ENCODE measurements around the gene ZC3H7A. TPM values are rescaled to one million over a fixed set of nuclear protein-coding genes. Genes with fewer than 3 reads are reported as not detected.

ZC3H7A gene
- total RNA-seq, 1 donor from 2014 or later, result 37.1 TPM

DNA sequence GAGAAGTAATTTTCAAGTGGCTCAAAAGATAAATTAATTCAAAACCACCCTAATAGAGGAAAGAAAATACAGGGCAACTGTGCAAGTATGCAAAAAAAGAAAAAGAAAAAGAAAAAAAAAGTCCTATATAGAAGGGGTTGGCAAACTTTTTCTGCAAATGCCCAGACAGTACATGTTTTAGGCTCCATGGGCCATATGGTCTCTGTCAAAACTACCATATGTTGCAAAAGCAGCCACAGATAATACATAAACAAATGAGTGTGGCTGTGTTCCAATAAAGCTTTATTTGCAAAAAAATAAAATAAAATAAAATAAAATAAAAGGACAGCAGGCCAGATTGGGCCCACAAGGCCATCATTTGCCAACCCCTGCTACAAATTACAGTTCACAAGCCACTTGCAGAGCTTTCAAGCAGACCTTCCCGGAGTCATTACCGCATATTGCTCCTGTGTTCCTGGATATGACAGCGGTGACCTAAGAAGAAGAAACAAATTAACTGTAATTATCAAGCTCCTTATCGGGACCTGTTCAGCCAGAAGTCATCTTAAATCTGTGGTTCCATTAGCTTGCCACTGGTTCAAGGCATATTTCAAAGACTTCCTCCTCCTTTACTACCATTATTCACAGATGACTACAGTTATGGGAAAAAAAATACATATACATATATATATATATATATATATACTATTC is 15.9 kb downstream of the ZC3H7A start:
- DNase-seq (ENCODE audit: low spot score in 2 of 2) (no peak), FAIRE-seq (no peak)

DNA sequence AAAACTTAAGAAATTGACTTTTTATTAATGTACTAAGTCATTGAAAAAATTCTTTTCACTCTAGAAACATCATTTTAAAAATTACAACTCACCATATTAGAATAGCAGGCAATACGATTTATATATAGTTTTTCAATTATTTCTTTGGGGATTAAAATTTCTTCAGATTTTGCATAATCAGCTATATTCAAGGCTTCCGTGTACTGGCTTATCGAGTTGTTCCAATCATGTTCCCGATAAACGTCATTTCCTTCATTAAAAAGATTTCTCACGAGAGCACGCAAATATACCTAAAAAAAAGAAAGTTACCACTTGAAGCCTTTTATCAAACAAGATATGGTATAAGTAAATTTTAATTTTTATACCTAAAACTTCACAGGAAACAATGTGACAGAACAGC is 18.0 kb downstream of the ZC3H7A start:
- no peak for DNase-seq (ENCODE audit: low spot score in 2 of 2)
- no peak for FAIRE-seq

- DNase-seq (ENCODE audit: low spot score in 2 of 2) (no peak), FAIRE-seq (no peak)
These were observed 22.9 kb downstream of the ZC3H7A start for GRCh38 chr16:11774065-11774626.

- no peak for FAIRE-seq
These were observed 28.2 kb downstream of the ZC3H7A start for GRCh38 chr16:11768849-11769248.

GRCh38 chr16:11762431-11762830 is 34.6 kb downstream of the ZC3H7A start:
- no peak for FAIRE-seq

More at GRCh38 chr16:11768849-11769248, 28.2 kb downstream of the ZC3H7A start:
- no peak for DNase-seq (ENCODE audit: low spot score in 2 of 2)

GRCh38 chr16:11759997-11760396 is 37.1 kb downstream of the ZC3H7A start:
- FAIRE-seq, result no peak
- no peak for DNase-seq (ENCODE audit: low spot score in 2 of 2)

More at GRCh38 chr16:11762431-11762830, 34.6 kb downstream of the ZC3H7A start:
- no peak for DNase-seq (ENCODE audit: low spot score in 2 of 2)

DNA sequence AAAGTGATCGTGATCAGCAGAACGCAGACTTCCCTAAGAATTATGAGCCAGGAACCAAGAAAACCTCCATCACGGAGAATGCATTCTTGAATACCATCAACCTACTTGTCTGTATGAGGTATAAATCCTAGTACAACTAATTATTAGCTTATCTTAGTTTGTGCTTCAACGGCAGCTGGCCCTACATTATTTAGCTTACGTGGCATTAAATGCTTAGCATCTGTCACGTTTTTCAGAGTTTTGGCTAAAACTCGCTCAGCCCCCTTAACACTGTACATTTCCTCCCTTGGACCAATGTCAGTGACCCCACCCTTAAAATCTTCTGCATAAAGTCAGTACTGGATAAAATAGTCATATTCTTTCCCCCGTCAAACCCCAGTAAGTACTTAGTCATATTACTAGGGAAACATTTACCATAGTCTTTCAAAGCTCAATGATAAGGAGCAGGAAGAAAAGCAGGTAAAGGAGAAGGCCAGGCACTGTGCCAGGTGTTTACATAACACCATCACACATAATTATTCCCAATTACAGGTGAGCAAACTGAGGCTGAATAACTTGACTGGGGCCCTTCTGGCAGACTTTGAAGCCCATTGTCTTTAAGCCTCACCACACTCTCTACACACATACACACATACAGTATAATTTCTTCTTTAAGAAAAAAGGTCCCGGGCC is 37.8 kb downstream of the ZC3H7A start:
- DNase-seq (ENCODE audit: low spot score in 2 of 2) (no peak), FAIRE-seq (no peak)

DNA sequence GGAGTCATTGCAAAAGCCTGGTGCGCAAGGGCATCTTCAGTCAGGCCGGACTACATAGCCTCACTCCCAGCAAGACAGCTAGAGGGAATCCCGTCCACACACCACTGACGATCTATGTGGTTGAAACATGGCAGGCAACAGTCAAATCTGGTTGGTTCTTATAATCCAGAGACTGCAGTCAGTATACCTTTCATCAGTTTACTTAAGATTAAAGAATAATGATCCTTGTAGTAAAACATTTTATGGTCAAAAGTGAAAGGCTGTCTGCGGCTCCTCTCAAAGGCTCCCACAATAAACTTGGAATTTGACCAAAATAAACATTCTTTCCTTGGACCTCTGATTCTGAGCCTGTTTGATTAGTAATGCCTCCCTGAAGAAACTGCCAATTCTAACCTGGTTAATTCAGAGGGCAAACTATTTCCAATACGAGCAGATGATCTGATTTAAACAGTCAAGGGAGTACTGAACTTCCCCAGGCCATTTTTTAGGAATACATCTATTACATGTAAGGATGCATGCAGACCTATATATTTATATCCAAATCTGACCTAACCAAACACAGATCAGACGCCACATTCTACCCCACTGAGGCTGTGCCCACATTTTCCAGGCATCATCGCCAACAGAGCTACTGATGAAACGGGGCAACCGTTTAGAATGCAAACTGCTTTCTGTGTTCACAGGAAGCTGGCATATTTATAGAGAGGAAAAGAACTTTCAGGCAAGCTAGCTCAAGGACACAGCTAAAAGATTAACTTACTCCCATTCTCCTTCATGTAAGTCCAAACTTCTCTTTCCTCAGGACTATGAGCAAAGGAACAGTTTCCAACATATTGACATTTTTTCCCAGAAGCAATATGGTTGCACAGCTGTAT is 39.1 kb downstream of the ZC3H7A start:
- DNase-seq (ENCODE audit: low spot score in 2 of 2), result no peak
- no peak for FAIRE-seq

- DNase-seq (ENCODE audit: low spot score in 2 of 2) (no peak), FAIRE-seq (no peak)
These were observed 40.8 kb downstream of the ZC3H7A start for GRCh38 chr16:11756248-11756647.

GRCh38 chr16:11755022-11755760 is 41.9 kb downstream of the ZC3H7A start:
- DNase-seq (ENCODE audit: low spot score in 2 of 2) (no peak), FAIRE-seq (no peak)

- FAIRE-seq (no peak), DNase-seq (ENCODE audit: low spot score in 2 of 2) (no peak)
These were observed 44.2 kb downstream of the ZC3H7A start for GRCh38 chr16:11752856-11753255.

DNA sequence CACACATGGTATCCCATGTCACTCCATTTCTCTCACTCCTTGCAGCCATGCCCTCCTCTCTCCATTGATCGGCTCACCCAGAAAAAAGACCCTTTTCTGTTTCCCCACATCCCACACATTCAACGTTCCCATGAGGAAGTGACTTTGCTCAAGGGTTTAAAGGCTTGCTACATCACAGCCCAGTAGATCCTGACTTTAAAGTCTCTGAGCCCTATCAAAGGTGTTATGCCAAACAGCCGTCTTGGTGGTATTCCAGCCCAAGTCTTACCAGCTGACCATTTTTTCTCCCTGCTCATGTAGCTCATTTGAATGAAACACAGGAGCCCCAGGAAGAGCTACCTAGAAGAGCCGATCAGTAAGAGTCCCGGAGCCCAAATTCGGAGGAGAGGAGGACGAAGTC is 47.0 kb downstream of the ZC3H7A start:
- no peak for FAIRE-seq

DNA sequence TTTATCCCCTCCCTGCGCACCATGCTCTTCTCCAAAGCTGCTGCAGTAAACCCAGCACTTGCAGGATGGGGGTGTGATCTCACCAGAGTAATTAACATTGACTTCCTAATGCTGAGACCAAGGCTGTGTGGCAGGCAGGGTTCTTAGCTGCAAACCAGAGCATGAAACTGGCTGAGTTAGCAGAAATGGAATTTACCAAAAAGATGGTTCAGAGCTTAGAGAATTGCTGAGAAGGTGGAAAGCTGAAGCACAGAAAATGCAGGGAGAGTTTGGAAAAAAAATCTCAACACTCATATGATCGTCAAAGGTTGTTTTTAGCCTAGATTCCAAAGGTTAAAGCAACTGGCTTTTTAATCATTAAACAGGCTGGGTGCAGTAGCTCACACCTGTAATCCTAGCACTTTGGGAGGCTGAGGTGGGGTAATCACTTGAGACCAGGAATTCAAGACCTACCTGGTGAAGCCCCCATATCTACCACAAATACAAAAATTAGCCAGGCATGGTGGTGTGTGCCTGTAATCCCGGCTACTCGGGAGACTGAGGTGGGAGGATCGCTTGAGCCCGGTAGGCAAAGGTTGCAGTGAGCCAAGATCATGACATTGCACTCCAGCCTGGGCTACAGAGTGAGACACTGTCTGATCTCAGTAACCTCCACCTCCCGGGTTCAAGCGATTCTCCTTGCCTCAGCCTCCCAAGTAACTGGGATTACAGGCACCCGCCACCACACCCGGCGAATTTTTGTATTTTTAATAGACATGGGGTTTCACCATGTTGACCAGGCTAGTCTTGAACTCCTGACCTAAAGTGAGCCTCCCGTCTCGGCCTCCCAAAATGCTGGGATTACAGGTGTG is 48.4 kb downstream of the ZC3H7A start:
- DNase-seq (ENCODE audit: low spot score in 2 of 2) (no peak), FAIRE-seq (no peak)

More for the DNA sequence above, 47.0 kb downstream of the ZC3H7A start:
- no peak for DNase-seq (ENCODE audit: low spot score in 2 of 2)

DNA sequence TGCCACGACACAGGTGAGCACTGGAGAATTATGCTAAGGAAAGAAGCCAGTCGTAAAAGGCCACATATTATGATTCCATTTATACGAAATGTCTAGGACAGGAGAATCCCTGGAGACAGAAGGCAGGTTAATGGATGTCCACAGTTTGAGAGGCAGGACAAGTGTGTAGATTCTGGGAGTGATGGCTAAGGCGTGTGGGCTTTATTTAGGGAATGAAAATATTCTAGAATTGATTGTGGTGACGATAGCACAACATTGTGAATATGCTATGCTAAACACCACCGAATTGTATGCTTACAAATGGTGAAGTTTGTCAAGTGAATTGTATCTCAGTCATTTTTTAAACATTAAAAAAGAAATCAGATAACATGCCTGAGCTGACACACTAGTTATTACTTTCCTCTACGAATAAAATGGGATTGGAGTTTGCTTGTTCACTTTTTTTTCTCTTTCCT is 49.1 kb downstream of the ZC3H7A start:
- DNase-seq (ENCODE audit: low spot score in 2 of 2) (no peak), FAIRE-seq (no peak)

DNA sequence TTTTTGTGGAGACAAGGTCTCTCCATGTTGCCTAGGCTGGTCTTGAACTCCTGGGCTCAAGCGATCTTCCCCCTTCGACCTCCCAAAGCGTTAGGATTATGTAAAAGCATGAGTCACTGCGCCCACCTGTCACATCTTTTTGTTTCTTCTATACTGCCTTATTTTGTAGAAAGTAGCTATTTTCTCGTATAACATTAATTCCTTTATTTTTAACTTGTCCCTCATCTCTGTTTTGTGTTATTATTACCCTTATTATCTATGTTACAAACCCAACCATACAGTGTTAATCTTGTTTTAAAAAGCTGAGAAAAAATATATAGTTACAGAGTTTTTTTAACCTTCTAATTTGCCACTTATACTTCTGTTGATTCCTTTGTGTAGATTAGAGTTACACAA is 53.0 kb downstream of the ZC3H7A start:
- no peak for DNase-seq (ENCODE audit: low spot score in 2 of 2)
- no peak for FAIRE-seq

DNA sequence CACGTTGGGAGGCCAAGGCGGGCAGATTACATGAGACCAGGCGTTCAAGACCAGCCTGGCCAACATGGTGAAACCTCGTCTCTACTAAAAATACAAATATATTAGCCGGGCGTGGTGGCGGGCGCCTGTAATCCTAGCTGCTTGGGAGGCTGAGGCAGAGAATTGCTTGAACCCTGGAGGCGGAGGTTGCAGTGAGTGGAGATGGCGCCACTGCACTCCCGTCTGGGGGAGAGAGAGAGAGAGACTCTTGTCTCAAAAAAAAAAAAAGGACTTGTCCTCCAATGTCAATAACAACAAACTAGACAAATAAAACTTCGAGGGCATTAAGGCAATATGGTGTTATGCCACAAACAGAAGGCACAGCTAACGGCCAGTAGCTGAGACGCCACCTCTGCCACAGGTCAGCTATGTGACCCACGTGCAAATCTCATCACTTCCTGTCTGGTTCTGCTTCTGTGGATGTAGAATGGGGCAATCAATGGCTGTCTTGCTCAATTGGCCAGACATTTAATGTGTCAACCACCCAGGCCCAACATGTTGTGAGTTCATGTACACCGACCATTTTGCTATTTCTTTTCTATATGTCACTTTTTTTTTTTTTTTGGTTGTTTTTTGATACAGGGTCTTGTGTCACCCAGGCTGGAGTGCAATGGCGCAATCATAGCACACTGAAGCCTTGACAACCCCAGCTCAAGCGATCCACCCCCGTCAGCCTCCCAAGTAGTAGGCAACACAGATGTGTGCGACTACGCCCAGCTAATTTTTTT is 53.6 kb downstream of the ZC3H7A start:
- DNase-seq (ENCODE audit: low spot score in 2 of 2), result no peak

DNA sequence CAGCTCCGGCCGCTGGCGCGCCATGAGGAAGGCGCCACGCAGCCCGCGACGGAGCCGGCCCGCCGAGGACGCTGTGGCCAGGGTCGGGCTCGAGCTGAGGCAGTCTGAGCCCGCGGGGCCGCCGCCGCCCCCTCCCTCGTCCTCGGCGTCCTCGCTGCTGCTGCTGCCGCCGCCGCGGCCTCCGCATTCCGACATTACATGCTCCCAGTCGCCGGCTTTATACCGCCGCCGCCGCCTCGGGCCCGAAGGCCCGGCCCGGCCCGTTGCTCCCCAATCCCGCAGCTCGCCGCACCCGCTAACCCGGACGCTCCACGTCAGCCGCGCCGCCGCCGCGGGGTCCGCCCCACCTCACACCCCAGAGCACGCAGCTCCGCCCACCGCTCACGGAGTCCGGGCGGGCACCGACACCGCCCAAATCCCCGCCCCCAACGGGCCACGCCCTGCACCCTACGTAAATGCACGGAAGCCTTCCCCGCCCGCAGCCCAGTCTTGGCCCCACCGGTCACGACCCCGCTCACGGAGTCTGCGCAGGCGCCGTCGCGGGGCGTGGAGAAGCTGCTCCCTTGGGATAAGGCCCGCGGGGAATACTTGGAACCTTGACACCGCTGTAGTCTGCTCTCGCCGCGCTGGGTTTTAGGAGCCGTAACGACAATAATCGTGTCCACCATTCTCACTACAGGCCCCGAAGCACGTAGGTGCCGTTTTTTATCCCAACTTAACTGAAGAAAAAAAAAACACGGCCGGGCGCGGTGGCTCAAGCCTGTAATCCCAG is 54.3 kb downstream of the ZC3H7A start, which contains the start of gene TXNDC11:
Gene TXNDC11, minus strand, starts transcription at position 322 of the 772 bp plus-strand sequence. Its CDS starts 127 bp downstream, at position 195.
- DNase-seq (ENCODE audit: low spot score in 2 of 2) (peak; percentile 95 to 97), FAIRE-seq (no peak)

More for the DNA sequence above, 53.6 kb downstream of the ZC3H7A start:
- no peak for FAIRE-seq
